Medulla oblongata (tissue), 1 donor: ENCODE data around the gene CRISPLD2.
A peak's percentile ranks its signal among the peaks of the same experiment; 100 is the strongest.
"Not testable (repeated sequence)": the region's sequence is repeated elsewhere in the genome, so short reads cannot be mapped to it uniquely, and the experiment has no call there.

Source experiments
- DNase-seq: peaks from one replicate; pipeline ENCODE4 v3.0.0-alpha.2; 2015; ENCODE audit errors: extremely low spot score

Gene CRISPLD2

DNA sequence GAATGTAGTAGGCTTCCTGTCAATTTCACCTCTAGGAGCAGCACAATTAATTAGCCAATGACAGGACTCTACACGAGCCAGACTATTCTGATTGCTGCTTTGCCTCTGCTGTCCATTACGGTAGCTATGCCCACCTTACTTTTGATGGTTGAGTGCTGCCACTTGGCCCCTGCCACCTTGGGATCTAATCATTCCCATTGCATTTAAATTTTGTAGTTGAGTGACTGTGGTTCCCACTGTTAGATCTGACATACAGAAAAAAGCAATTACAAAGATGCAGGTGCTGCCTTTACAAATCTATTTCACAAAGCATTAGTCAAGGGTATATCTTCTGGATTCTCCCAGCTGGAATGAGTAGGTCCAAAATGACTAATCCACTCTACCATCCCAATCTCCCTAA is 39.9 kb downstream of the CRISPLD2 start:
- no peak for DNase-seq

DNA sequence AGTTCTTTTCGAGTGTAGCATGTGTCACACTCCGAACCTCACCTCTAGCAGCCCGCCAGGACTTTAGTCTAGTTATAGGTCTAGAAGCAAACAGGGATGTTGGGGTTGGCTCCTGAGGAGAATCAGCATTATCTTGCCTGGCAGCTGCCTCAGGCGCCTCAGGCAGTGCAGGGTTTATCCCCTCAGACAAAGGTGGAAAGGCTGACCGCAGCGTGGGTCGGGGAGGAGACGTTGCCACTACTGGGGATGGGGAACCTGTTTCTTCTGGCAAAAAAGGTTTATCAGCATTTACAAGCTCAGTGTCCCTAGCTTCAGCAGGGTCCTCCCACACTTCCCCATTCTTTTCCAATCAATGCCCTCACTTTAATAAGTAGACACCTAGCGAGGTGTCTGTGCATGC is 40.6 kb downstream of the CRISPLD2 start:
- DNase-seq: no peak

DNA sequence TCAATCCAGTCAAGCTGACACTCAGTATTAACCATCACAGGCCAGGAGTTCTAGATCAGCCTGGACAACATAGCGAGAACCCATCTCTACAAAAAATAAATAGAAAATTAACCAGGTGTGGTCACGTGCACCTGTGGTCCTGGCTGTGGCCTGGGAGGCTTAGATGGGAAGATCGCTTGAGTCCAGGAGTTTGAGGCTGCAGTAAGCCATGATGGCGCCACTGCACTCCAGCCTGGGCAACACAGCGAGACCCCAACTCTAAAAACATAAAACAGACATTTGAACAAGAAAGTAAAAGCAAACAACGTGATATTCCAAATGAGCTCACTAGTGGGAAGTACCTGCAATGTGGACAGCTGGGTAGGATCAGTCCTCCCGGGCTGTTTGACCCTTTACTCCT is 41.9 kb downstream of the CRISPLD2 start:
- DNase-seq: no peak

- no peak for DNase-seq
These were observed 43.2 kb downstream of the CRISPLD2 start for GRCh38 chr16:84862804-84863480.

GRCh38 chr16:84863481-84863814 is 43.7 kb downstream of the CRISPLD2 start:
- no peak for DNase-seq

DNA sequence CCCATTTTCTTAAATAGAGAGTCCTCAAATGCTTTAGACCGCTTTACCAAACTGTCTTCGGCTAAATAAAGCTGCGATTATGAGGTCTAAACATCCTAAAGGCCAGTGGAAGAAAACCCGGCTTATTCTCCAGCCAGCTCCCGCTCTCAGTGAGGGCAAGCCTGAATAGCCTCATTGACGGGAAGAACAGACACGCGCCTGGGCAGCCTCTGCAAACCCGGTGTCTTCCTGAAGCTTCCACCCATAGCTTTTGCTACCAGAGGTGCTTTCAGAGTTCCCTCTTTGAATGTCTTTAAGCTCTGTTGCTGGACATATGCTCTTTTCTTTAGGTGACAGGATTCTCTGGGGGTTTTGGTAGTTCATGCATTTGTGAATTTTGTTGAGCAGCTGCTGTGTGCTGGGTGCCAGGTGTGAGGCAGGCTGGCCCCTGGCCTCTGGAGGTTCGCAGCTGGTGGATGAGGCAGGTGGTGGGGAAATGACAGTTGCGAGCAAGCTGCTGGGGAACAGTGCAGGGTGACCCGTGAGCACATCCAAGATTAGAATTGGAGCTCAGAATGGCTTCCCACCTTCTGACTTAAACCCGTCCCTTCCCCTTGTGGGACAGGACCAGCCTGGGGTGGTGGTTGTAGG is 44.7 kb downstream of the CRISPLD2 start:
- peak; percentile 79 for DNase-seq

DNA sequence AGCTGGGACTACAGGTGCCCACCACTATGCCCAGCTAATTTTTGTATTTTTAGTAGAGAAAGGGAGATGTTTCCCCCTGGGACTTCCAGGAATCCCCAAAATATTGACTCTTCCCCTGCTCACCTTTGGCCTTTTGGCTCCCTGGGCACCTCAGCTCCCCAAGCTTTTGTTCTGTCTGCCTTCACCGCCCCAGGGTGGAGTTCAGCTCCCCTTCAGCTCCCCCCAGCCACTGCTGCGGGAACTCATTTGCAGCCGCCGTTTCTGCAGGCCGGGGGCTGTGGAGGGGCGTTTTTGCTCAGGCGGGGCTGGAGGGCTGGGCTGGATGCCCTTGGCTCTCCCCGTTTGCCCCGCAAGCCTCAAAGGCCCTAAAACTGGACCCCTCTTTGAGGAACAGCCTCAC is 47.9 kb downstream of the CRISPLD2 start:
- no peak for DNase-seq

- DNase-seq: no peak
These were observed 48.5 kb downstream of the CRISPLD2 start for GRCh38 chr16:84868328-84868727.

GRCh38 chr16:84868829-84869472 is 49.2 kb downstream of the CRISPLD2 start:
- DNase-seq: no peak

- DNase-seq: no peak
These were observed 49.7 kb downstream of the CRISPLD2 start for GRCh38 chr16:84869473-84869845.

DNA sequence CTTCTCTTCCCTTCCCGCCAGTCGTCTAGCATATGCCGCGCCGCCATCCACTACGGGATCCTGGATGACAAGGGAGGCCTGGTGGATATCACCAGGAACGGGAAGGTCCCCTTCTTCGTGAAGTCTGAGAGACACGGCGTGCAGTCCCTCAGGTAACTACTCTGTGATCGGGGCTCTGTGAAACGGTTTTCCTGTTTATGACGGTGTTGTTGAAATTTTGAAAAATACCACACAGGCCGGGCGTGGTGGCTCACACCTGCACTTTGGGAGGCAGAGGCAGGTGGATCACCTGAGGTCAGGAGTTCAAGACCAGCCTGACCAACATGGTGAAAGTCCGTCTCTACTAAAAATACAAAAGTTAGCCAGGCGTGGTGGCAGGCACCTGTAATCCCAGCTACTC is 53.2 kb downstream of the CRISPLD2 start:
- DNase-seq: not testable (repeated sequence)

- DNase-seq: no peak
These were observed 54.2 kb downstream of the CRISPLD2 start for GRCh38 chr16:84874004-84874435.

- no peak for DNase-seq
These were observed 54.8 kb downstream of the CRISPLD2 start for GRCh38 chr16:84874553-84874952.

DNA sequence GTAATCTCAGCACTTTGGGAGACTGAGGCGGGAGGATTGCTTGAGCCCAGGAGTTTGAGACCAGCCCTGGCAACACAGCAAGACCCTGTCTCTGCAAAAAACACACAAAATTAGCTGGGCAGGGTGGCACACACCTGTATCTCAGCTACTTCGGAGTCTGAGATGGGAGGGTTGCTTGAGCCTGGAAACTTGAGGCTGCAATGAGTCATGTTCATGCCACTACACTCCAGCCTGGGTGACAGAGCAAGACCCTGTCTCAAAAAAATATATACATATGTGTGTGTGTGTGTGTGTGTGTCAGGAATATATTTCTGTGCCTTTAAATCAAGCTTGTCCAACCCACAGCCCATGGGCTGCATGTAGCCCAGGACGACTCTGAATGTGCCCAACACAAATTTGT is 55.2 kb downstream of the CRISPLD2 start:
- no peak for DNase-seq

- DNase-seq: no peak
These were observed 56.1 kb downstream of the CRISPLD2 start for GRCh38 chr16:84875846-84876245.

DNA sequence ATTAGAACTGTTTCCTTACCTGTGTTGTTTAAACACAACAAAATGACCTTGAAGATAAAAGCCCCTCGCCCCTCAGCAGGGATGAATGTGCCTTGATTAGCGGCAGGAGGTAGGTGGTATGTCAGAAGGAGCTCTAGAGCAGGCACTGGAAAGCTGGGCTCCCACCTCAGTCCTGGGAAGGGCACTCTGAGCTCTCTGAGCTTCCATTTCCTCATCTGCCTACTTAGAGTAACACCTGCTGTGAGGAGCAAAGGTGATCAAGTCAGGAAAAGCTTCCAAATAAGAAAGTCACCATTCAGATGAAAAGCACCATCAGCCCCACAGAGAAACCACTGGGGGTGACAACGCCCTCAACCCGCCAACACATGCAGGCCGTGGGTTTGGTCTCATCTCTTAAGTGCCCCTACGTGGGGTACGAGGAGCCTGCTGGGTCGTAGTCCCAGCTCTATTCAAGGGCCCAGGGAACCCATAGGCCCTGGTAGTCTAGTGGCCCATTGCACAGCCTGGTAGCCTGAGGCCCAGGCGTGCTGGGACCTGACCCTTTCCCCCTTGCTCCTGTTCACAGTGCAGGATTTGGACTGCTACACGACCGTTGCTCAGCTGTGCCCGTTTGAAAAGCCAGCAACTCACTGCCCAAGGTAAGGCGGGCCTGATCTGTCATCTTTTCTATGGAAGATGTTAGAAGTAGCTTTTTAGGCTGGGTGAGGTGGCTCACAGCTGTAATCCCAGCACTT is 57.3 kb downstream of the CRISPLD2 start:
- DNase-seq: no peak

GRCh38 chr16:84878770-84879169 is 59.0 kb downstream of the CRISPLD2 start:
- no peak for DNase-seq

- DNase-seq: no peak
These were observed 60.0 kb downstream of the CRISPLD2 start for GRCh38 chr16:84879569-84880487.

DNA sequence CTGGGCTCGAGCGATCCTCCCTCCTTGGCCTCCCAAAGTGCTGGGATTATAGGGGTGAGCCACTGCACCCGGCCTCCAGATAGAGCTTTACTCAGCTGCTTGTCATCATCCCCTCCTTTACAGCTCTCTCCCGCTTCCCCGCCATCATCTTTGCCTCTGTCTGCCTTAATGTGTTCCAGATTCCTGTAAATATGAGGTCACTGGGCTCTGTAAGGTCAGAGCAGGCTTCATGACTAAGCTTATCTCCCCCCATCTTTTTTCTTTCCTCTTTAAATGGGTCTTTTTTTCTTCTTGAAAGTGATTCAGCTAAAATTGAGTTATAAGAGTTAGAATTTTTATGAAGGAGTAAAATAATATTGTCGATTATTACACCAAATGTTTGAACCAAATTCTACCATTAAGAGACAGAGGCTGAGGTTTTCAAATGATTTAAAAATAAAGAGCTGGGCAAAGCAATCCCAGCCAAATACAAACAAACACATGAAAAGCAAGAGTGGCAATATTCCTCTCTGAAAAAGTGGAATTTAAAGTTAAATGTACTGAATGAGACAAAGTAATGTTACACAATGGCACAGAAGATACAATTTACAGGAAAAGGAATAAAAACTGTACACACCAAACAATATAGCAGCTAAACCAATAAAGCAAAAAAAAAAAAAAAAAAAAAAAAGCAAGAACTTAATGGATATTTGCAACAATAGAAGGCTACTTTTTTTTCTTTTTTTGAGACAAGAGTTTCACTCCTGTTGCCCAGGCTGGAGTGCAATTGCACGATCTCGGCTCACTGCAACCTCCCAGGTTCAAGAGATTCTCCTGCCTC is 62.1 kb downstream of the CRISPLD2 start:
- DNase-seq: no peak

GRCh38 chr16:84883301-84883700 is 63.5 kb downstream of the CRISPLD2 start:
- DNase-seq: no peak

DNA sequence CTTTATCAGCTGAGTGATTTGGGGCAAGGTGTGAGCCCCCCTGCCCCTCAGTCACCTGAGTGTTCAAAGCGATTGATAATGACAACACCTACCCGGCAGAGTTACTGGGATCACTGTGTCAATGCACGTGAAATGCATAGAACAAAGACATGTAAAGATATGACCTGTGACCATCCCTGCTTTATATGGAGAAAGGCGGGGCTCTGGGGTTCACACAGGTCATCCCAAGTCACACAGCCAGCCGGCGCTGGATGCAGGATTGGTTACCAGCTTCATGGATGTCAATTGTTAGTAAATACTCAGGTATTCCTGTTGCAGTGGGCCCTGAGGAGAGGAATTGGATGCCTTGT is 64.4 kb downstream of the CRISPLD2 start:
- no peak for DNase-seq
